MCF 10A (cell line): Measurements from ENCODE around the gene FAHD1. TPM values are rescaled to one million over a fixed set of nuclear protein-coding genes. Genes with fewer than 3 reads are reported as not detected.

Experiments
- BruUV-seq: library from RNA; stranded (reverse); fragments of 400-500 nt; replicated peaks from 2 replicates; lab custom pipeline; 2021; lab: Mats Ljungman, UMichigan
- CTCF ChIA-PET: fragments of 300-600 bp; sonication (Branson Sonifier 250); formaldehyde crosslinking; extraction: SDS; loops from one replicate; lab custom pipeline; 2021; ENCODE audit warnings: antibody characterized with exemption, inconsistent platforms; lab: Yijun Ruan, JAX
- POLR2A ChIA-PET: fragments of 300-600, 350-650 bp; sonication (Branson Sonifier 250); formaldehyde crosslinking; extraction: SDS; loops from one replicate; lab custom pipeline; 2020; ENCODE audit warnings: antibody characterized with exemption, inconsistent platforms; lab: Yijun Ruan, JAX
- DNase-seq: peaks from one replicate; pipeline ENCODE4 v3.0.0-alpha.2; 2018; ENCODE audit not compliant: unreplicated experiment
- H3K27ac Mint-ChIP-seq: one replicate; pipeline ENCODE4 v1.8.0; 2022; ENCODE audit warnings: mild to moderate bottlenecking, low read depth, mixed read lengths; ENCODE audit not compliant: unreplicated experiment
- H3K27me3 Mint-ChIP-seq: one replicate; pipeline ENCODE4 v1.8.0; 2022; ENCODE audit warnings: mixed read lengths; ENCODE audit not compliant: insufficient read depth, unreplicated experiment
- H3K36me3 Mint-ChIP-seq: one replicate; pipeline ENCODE4 v1.8.0; 2022; ENCODE audit warnings: mild to moderate bottlenecking, moderate library complexity, mixed read lengths; ENCODE audit not compliant: insufficient read depth, unreplicated experiment
- H3K4me1 Mint-ChIP-seq: one replicate; pipeline ENCODE4 v1.8.0; 2022; ENCODE audit warnings: mixed read lengths; ENCODE audit not compliant: insufficient read depth, unreplicated experiment
- H3K4me3 Mint-ChIP-seq: one replicate; pipeline ENCODE4 v1.8.0; 2022; ENCODE audit warnings: mild to moderate bottlenecking, moderate library complexity, mixed read lengths; ENCODE audit not compliant: unreplicated experiment
- H3K9me3 Mint-ChIP-seq: one replicate; pipeline ENCODE4 v1.8.0; 2022; ENCODE audit warnings: mixed read lengths; ENCODE audit not compliant: unreplicated experiment
- CTCF ChIP-seq: fragments of 200-600 bp; IDR thresholded peaks from one replicate; pipeline ENCODE4 v1.8.0; 2022; ENCODE audit warnings: antibody characterized with exemption, mild to moderate bottlenecking; ENCODE audit not compliant: unreplicated experiment
- intact Hi-C: fragments of 100-400 bp; cut with micrococcal nuclease; formaldehyde crosslinking; loops from 2 replicates; pipeline ENCODE4 v1.14.1; 2022
- total RNA-seq: library from RNA; stranded (reverse); gene quantifications from 2 replicates; pipeline ENCODE4 v1.2.3, GENCODE V29; 2022

The FAHD1 gene
- total RNA-seq, 1 experiment from 2014 or later: 21.4 TPM

GRCh38 chr16:1863681-1864460, 36.9 kb downstream of the FAHD1 start:
- CTCF ChIA-PET: interaction anchor here (0.6 to 10.8 kb wide), 12 partner anchors 9 to 939 kb away, joined by 3 to 105 read pairs (median 4); partner anchors contain the start of genes FAHD1, HAGH and RNF151
- H3K27ac Mint-ChIP-seq: no peak overlapping the region
- POLR2A ChIA-PET: interaction anchor here (0.6 to 1.2 kb wide), 4 partner anchors 22 to 88 kb away, joined by 3 to 4 read pairs (median 4); partner anchors contain the start of gene MSRB1
- no peaks in the 10 kb centered on the region for H3K36me3 Mint-ChIP-seq
- H3K4me3 Mint-ChIP-seq: no peak overlapping the region
- no peaks in the 10 kb centered on the region for H3K9me3 Mint-ChIP-seq
- DNase-seq: peak; percentile 42
- TF ChIP-seq CTCF: peak; percentile 67
- H3K27me3 Mint-ChIP-seq: peaks cover 21% of the 10 kb centered on the region
- H3K4me1 Mint-ChIP-seq: no peaks in the 10 kb centered on the region
- BruUV-seq: no TSS peak
- intact Hi-C loops: loop anchor here (2.0 to 5.0 kb wide), 2 partner anchors 65 to 278 kb away; no protein-coding TSS in a partner anchor

GRCh38 chr16:1865902-1866690, 39.1 kb downstream of the FAHD1 start:
- BruUV-seq: no TSS peak
- H3K9me3 Mint-ChIP-seq: no peaks in the 10 kb centered on the region
- no peak for TF ChIP-seq CTCF
- intact Hi-C loops: loop anchor here (2.0 kb wide), 1 partner anchor 63 kb away; no protein-coding TSS in a partner anchor
- POLR2A ChIA-PET: interaction anchor here (0.9 to 1.9 kb wide), 5 partner anchors 39 to 160 kb away, joined by 3 to 6 read pairs (median 4); partner anchors contain the start of genes FAHD1, HAGH, MAPK8IP3 and MSRB1
- H3K27ac Mint-ChIP-seq: no peak overlapping the region
- H3K36me3 Mint-ChIP-seq: no peaks in the 10 kb centered on the region
- no peak overlapping the region for H3K4me3 Mint-ChIP-seq
- H3K27me3 Mint-ChIP-seq: no peaks in the 10 kb centered on the region
- no peak for DNase-seq
- H3K4me1 Mint-ChIP-seq: peaks cover 11% of the 10 kb centered on the region
- CTCF ChIA-PET: interaction anchor here (0.7 to 10.8 kb wide), 6 partner anchors 13 to 83 kb away, joined by 3 to 105 read pairs (median 4); no protein-coding TSS in a partner anchor

- no peak for TF ChIP-seq CTCF
- ChIA-PET CTCF (interaction anchor here (0.7 to 10.8 kb wide), 6 partner anchors 9 to 59 kb away, joined by 3 to 105 read pairs (median 4); no protein-coding TSS in a partner anchor), POLR2A (interaction anchor here (0.6 to 1.6 kb wide), 11 partner anchors 9 to 1620 kb away, joined by 3 to 6 read pairs (median 3); partner anchors contain the start of genes MSRB1 and RPS2)
- H3K27me3 Mint-ChIP-seq: no peaks in the 10 kb centered on the region
- peak; percentile 62 for DNase-seq
- H3K9me3 Mint-ChIP-seq: no peaks in the 10 kb centered on the region
- H3K4me1 Mint-ChIP-seq: peaks cover 12% of the 10 kb centered on the region
- intact Hi-C loops: no loop called here
- H3K36me3 Mint-ChIP-seq: no peaks in the 10 kb centered on the region
- BruUV-seq: no TSS peak
- H3K27ac Mint-ChIP-seq: peak overlapping the region; percentile 75
- peak overlapping the region; percentile 8 for H3K4me3 Mint-ChIP-seq
Observed at GRCh38 chr16:1870365-1871082, 43.5 kb downstream of the FAHD1 start.
